SK-MEL-5 (cell line): Measurements from ENCODE around the gene PRR5L. TPM values are rescaled to one million over a fixed set of nuclear protein-coding genes. Genes with fewer than 3 reads are reported as not detected.

Experiments
- DNase-seq: peaks from one replicate; pipeline ENCODE4 v3.0.0-alpha.2; 2016; ENCODE audit warnings: low read depth, low spot score
- in situ Hi-C: cut with HindIII; loops from 2 replicates; pipeline ENCODE4 v1.10.0; 2016; ENCODE audit warnings: low sequenced_read_pairs, high pct_unique_total_duplicates, low pct_unique_long_range_greater_than_20kb
- total RNA-seq: library from RNA; depleted of rRNA; stranded (reverse); fragments of >200 nt; shearing (Covaris generic); gene quantifications from 2 replicates; pipeline ENCODE4 v1.2.3, GENCODE V29; 2014

PRR5L gene
- total RNA-seq, 1 experiment from 2014 or later = 3.2 TPM

DNA sequence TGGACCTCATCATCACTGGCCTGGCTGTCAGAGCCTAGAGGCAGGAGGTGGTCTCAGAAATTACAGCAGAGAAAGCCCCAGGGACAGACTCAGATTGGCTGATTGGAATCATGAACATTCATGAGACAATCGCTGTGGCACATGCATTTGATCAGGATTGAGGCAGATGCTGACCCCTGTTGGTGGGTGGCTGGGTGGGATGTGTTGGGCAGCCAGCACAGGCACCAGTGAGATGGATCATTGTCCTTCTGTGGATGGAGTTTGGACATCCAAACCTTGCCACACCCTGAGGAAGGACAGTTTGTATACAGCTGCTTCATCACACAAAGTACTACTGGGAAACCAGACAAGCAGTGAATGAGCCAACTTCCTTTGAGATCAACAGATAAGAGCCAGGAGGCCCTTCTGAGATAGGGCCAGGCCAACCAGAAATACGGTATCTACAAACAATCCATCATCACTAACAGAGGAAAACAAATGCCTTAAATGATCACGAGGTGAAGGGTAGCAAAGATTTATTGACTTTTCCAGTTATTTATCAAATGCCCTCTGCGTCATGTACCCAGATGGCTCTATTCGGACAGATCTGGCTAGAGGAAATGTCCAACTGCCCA lies 24.2 kb upstream of the PRR5L start:
- in situ Hi-C loops = no loop called here
- DNase-seq = no peak

GRCh38 chr11:36273110-36273509 lies 23.0 kb upstream of the PRR5L start:
- no peak for DNase-seq

GRCh38 chr11:36274414-36274813 lies 21.7 kb upstream of the PRR5L start:
- no peak for DNase-seq
- in situ Hi-C loops = no loop called here

More at GRCh38 chr11:36273110-36273509, 23.0 kb upstream of the PRR5L start:
- in situ Hi-C loops = no loop called here

GRCh38 chr11:36278531-36279282 lies 17.4 kb upstream of the PRR5L start:
- DNase-seq = no peak
- in situ Hi-C loops = no loop called here

GRCh38 chr11:36280531-36280930 lies 15.6 kb upstream of the PRR5L start:
- DNase-seq = no peak
- in situ Hi-C loops = no loop called here

- in situ Hi-C loops = no loop called here
- DNase-seq = no peak
Observed at GRCh38 chr11:36281850-36282249, 14.2 kb upstream of the PRR5L start.

DNA sequence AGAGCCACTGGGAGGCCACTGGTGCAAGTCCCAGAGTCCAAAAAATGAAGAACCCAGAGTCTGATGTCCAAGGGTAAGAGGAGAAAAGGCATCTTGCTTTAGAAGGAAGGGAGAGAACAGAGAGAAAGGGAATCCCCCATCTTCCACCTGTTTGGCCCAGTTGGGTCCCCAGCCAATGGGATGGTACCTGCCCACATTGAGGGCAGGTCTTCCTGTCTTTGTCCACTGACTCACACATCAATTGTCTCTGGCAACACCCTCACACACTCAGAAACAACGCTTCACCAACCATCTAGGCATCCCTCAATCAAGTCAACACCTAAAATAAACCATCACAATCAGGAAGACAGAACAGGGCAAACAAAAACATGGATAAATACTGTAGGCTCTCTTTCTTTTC lies 13.2 kb upstream of the PRR5L start:
- DNase-seq = no peak
- in situ Hi-C loops = no loop called here

DNA sequence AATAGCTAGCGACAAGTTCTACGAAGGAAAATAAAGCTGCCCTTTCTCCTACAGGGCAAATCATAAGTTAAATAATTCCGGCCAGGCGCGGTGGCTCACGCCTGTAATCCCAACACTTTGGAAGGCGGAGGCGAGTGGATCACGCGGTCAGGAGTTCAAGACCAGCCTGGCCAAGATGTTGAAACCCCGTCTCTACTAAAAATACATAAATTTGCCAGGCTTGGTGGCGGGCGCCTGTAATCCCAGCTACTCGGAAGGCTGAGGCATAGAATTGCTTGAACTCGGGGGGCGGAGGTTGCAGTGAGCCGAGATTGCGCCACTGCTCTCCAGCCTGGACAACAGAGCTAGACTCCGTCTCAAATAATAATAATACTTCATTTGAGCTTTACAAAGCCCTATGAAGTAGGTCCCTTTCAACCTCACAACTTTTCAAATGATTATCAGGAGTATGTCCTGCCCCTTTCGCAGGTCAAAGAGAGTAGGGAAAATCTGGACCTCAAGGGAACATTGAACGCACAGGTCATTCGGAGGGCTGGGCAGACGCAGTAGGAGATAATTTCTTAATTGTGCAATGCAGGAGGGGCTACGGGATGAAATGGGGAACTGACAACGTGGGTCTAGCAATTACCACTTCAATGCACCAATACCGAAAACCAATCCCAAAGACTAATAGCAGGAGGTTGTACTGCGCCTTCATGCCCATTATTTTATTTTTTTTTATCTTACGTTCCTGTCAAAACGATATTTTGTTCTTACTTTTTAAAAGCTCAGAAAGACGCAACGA lies 7.5 kb upstream of the PRR5L start:
- peak; percentile 20 for DNase-seq
- in situ Hi-C loops = no loop called here

DNA sequence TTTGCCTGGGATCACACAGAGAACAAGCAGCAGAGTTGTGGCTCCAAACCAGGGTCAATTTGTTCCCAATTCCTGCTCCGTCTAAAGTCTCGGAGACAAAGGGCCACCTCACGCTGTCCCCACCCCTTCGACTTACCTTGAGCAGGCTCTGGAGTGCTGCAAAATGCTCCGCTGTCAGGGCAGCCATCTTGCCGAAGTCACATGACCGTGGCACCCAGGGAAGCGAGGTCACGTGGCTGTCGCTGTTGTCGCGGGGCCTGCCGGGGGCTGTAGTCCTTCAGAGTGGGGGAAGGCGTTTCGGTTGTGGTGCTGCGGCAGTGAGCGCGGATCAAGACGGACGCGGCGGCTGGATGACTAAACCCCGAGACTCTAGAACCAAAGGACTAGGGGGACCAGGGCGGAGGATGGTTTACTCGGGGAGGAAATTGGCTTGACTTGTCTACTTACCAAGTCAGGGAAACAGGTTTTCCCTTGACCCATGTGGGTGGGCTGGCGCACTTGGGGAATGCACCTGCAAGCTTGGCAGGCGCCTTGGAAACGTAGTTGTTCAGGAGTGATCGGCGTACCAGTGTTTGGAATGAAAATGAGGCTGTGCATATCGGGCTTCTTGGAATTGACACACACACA lies 6.7 kb upstream of the PRR5L start, which contains the start of gene COMMD9:
Gene COMMD9, minus strand, starts transcription at position 199 of the 627 bp plus-strand sequence. Its CDS starts 12 bp downstream, at position 187.
- DNase-seq = peak; percentile 94
- in situ Hi-C loops = no loop called here

DNA sequence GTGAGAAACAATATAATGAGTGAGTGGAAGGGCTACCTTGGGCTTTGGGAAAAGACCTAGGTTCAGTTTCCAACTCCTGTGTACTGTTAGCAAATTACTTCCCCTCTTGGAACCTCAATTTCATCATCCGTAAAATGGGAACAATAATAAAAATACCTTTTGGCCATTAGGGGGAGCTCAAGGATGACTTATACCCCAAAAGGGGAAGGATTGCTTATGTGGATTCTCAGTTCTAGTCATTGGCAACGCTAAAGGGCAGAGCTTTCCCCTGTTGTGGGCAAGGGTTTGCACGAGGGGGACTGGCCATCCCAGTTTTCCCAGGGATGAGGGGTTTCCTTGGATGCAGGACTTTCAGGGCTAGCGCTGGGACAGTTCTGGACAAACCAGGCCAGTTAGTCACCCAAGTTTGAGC lies 3.8 kb upstream of the PRR5L start:
- in situ Hi-C loops = loop anchor here (10.0 kb wide), 1 partner anchor 192 kb away; no protein-coding TSS in a partner anchor
- peak; percentile 67 for DNase-seq

DNA sequence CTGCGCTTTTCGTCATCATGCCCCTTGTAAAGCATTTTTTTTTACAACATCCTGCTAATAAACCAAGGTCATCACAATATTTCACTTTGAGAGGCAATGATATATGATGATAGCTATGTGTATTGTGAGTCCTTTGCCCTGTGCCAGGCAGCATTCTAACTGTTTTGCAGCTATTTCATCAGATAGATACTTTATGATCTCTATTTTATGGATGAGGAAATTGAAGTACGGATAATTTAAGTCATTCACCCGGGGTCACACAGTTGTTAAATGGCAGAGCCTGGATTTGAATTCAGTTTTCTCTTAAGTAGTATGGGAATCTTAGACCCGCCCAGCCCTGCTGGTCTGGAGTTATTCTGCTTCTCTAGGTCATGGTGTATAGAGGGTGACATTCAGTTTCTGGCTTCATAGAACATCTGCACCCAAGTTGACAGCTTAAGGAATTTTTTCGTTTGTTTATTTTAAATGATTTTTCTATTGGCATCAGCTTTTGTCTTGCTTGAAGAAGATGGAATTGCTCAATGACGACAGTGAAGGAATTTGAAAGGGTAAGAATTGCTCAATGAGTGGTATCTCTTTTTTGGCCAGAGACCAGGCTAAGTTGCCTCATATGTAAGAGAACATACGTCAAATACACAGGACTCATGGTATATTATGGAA lies 926 bp downstream of the PRR5L start:
- in situ Hi-C loops = loop anchor here (5.0 to 10.0 kb wide), 2 partner anchors 45 to 188 kb away; no protein-coding TSS in a partner anchor
- DNase-seq = no peak

- in situ Hi-C loops = no loop called here
- DNase-seq = no peak
Observed at GRCh38 chr11:36300650-36301049, 4.6 kb downstream of the PRR5L start.

DNA sequence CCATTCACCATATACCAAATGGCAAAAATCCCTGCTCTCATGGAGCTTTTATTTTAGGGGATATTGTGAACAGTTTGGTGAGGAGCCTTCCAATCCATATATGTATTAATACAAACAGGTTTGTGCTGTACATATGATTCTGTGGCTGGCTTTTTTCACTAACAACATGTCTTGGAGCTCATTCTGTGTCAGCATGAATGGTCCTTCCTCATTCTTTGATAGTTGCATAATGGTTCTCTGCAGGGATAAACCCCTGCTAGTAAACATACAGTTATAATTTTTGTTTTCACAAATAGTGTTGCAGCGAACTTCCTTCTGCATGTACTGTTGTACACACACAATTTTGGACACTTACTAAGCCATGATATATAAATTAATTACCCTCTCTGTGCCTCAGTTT lies 8.3 kb downstream of the PRR5L start:
- DNase-seq = no peak
- in situ Hi-C loops = no loop called here

GRCh38 chr11:36305047-36305446 lies 9.0 kb downstream of the PRR5L start:
- no peak for DNase-seq
- in situ Hi-C loops = no loop called here

DNA sequence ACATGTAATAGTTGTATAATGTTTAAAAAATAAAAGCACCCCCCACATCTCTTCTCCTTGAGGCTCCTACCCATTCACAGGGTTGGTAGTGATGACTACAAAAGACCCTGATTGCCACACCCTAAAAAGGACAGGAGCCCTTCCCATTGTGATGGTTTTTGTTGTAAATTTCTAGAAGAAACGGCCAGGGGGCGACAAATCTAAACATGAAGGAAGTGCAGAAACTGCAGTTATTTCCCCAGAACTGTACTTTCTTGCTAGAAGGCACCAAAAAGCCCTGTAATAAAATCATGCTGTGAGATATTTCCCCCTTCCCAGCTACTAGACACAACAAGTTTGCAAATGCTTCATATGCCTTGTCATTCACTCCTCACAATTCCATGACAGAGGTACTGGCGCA lies 10.8 kb downstream of the PRR5L start:
- peak; percentile 36 for DNase-seq
- in situ Hi-C loops = no loop called here

- in situ Hi-C loops = no loop called here
- no peak for DNase-seq
Observed at GRCh38 chr11:36308577-36308976, 12.5 kb downstream of the PRR5L start.

DNA sequence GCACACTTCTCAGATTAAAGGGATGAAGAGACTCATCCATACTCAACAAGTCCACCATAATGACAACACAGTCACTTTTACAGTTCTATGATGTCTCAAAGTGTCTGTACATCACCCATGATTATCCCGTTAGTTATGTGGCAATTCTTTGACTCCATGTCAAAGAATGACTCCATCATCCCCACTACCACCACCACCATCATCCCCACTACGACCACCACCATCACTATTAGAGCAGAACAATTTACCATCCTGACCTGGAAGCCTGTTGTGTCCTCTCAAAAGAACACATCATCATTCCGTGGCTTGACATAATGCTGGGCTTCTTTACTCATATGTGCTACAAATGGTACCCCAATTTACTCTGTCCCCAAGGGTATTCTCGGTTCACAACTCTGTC lies 13.7 kb downstream of the PRR5L start:
- in situ Hi-C loops = no loop called here
- DNase-seq = no peak
